IPS DF 6.9 (cell line): ENCODE data around the gene TMEM52.

Experiments used
- DNase-seq: peaks from one replicate; pipeline ENCODE4 v3.0.0-alpha.2; 2013; ENCODE audit warnings: low read depth, low spot score
- H3K27ac ChIP-seq: one replicate; pipeline ENCODE4 v1.5.1; 2013; ENCODE audit warnings: low read length, control low read depth
- H3K27me3 ChIP-seq: 2 replicates; pipeline ENCODE4 v1.6.1; 2013; ENCODE audit warnings: mild to moderate bottlenecking, low read length; ENCODE audit not compliant: control insufficient read depth, insufficient read depth
- H3K36me3 ChIP-seq: 2 replicates; pipeline ENCODE4 v1.6.1; 2013; ENCODE audit warnings: low read length; ENCODE audit not compliant: control insufficient read depth, insufficient read depth
- H3K4me1 ChIP-seq: 2 replicates; pipeline ENCODE4 v1.6.1; 2013; ENCODE audit warnings: low read length; ENCODE audit not compliant: control insufficient read depth, insufficient read depth
- H3K4me3 ChIP-seq: 2 replicates; pipeline ENCODE4 v1.5.1; 2013; ENCODE audit warnings: mild to moderate bottlenecking, low read length
- H3K9me3 ChIP-seq: 2 replicates; pipeline ENCODE4 v1.6.1; 2013; ENCODE audit warnings: low read length, inconsistent platforms; ENCODE audit not compliant: control insufficient read depth, insufficient read depth
- WGBS: extraction: QIAGEN DNeasy Blood & Tissue Kit; methylation state at CpG from one replicate; pipeline ENCODE4 v1.1.7; 2013; ENCODE audit warnings: mixed read lengths, missing lambda C conversion rate; ENCODE audit not compliant: insufficient read length, insufficient coverage; 5-methylcytosine and 5-hydroxymethylcytosine counted together

The TMEM52 gene

DNA sequence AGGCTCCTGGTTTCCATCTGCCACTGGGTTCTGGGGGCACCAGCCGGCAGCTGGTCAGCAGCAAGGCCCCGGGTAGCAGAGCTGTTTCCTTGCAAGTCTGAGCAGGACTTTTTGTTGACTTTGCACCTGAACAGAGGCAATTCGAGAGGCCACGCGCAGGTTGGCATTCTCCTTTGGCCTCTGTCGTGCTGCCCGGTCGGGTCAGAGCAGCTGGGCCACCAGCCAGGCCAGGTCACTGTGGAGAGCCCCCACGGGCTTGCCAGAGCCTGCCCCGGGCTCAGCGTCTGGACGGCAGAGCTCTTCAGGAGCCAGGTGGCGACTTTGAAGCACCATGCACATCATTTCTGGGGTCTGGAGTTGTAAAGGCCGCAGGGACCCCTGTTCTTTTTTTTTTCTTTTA is 28.4 kb upstream of the TMEM52 start:
- no peak overlapping the region; the same call in 1 of the 2 replicates for H3K4me3 ChIP-seq
- no peaks in the 10 kb centered on the region; the same call in 1 of the 2 replicates for H3K36me3 ChIP-seq
- no peaks in the 10 kb centered on the region for H3K9me3 ChIP-seq
- no peak for DNase-seq
- WGBS: no CpG with 5 or more reads among the region's 14 CpGs
- no peaks in the 10 kb centered on the region; the same call in 1 of the 2 replicates for H3K4me1 ChIP-seq
- H3K27me3 ChIP-seq: no peaks in the 10 kb centered on the region
- no peak overlapping the region for H3K27ac ChIP-seq

DNA sequence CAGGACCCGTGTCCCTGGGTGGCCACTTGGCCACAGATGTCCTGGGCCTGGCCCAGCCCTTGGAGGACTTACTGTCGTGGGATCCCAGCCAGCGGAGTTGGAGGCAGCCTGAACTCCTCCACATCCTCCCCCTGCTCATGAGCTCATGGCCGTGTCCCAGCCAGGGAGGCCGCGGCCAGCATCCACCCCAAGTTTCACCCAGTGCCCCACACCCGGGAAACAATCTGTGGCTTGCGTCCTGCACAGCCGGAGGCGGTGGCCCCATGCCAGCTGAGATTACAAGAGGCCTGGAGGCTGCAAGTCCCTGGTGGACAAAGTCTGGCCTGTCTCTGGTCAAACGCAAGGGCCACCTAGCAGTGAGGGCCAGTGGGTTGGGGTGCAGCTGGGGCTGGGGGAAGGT is 27.5 kb upstream of the TMEM52 start:
- Histone ChIP-seq H3K4me1 (no peaks in the 10 kb centered on the region; the same call in 1 of the 2 replicates), H3K27ac (no peak overlapping the region), H3K4me3 (no peak overlapping the region), H3K36me3 (no peaks in the 10 kb centered on the region; the same call in 1 of the 2 replicates), H3K9me3 (no peaks in the 10 kb centered on the region), H3K27me3 (no peaks in the 10 kb centered on the region)
- no CpG with 5 or more reads among the region's 11 CpGs for WGBS
- DNase-seq: no peak

DNA sequence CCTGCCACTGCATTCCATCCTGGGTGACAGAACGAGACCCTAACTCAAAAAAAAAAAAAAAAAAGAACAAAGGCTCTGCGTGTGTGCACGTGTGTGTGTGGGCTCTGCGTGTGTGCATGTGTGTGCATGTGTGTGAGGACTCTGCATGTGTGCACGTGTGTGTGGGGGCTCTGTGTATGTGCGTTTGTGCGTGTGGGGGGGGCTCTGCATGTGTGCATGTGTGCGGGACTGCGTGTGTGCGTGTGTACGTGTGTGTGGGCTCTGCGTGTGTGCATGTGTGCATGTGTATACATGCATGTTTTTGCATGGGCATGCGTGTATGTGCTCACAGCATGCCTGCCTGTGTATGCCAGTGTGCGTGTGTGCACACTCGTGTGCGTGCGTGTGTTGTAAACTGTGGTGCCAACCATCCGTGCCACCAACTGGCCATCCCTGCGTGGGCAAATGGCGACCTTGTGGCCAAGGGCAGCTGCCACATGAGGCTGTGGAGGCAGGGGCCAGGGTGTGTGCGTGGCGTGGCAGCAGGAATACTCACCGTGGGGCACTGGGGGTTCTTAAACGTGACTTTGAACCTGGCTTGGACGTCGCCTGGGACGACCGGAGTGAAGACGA is 26.8 kb upstream of the TMEM52 start:
- no peak overlapping the region for H3K4me3 ChIP-seq
- whole genome bisulfite sequencing: no CpG with 5 or more reads among the region's 29 CpGs
- no peaks in the 10 kb centered on the region; the same call in 1 of the 2 replicates for H3K36me3 ChIP-seq
- no peak overlapping the region for H3K27ac ChIP-seq
- no peaks in the 10 kb centered on the region for H3K27me3 ChIP-seq
- no peak for DNase-seq
- no peaks in the 10 kb centered on the region for H3K9me3 ChIP-seq
- no peaks in the 10 kb centered on the region; the same call in 1 of the 2 replicates for H3K4me1 ChIP-seq

DNA sequence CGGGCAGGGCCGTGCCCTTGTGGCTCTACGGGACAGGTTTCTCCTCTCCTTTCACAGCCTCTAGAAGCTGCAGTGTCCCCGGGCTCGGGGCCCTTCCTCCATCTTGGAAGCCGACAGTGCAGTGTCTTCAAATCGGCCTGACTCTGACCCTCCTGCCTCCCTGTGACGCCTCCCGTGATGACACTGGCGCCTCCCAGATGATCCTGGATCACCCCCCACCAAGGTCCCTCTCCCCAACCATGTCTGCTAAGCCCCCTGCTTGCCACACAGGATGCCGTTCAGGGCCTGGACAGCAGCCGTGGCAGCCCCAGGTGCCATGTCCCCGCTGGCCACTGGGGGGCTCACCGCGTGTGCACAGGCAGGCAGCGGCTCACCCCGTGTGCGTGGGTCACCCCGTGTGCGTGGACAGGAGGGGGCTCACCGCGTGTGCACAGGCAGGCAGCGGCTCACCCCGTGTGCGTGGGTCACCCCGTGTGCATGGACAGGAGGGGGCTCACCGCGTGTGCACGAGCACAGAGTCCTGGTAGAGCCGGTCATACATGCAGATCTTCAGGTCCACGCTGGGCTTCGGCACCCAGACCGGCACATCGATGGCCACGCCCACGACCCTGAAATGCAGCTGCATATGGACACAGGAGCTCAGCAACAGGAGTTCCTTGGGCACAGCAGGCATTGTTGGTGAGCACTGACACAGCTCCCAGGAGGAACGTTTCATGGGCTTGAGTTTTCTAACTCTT is 24.9 kb upstream of the TMEM52 start:
- Histone ChIP-seq H3K27ac (no peak overlapping the region), H3K4me1 (no peaks in the 10 kb centered on the region; the same call in 1 of the 2 replicates)
- WGBS: no CpG with 5 or more reads among the region's 37 CpGs

DNA sequence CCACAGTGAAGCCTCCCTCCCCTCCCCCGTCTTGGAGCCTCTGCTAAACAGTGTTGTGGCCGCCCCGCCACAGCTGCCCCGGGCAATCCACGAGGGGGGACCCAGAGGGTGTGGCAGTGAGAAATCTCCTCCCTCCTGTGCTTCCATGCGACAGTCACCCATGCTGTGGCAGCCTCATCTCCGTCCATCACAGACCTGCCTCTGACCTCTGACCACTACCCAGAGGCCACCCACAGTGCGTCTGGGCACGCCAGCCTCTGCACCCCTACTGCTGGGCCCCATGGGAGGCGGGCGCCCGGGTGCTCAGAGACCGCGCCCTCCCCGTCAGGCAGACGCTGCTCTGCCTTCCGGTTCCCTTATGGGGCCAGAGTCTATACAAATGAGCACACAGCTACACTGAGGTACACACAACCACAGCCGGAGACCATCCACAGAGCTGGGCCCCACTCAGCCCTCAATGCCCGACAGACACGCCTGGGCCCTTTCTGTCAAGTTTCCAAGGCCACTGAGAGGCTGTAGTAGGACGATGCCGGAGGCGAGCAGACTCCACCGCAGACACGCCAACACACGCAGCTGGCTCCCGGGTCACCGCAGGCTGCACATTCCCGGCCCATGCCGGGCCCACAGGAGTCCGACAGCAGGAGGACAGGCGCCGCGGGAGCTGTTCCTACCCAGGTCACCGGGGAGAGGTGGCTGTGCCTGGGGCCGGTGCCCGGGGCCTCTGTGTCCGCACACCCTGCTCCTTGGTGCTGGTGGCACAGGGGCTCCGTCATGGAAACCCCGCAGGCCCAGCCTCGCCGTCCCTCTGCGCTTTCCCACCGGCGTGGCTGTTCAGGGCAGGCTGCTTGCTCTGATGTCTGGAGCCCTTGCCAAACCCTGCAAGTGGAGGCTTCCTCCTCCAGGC is 23.9 kb upstream of the TMEM52 start:
- no CpG with 5 or more reads among the region's 45 CpGs for WGBS
- no peak overlapping the region; the same call in 1 of the 2 replicates for H3K4me3 ChIP-seq
- H3K27me3 ChIP-seq: no peaks in the 10 kb centered on the region
- no peak overlapping the region for H3K27ac ChIP-seq
- no peaks in the 10 kb centered on the region; the same call in 1 of the 2 replicates for H3K36me3 ChIP-seq
- H3K9me3 ChIP-seq: no peaks in the 10 kb centered on the region
- no peaks in the 10 kb centered on the region; the same call in 1 of the 2 replicates for H3K4me1 ChIP-seq
- DNase-seq: no peak

More for the DNA sequence above, 24.9 kb upstream of the TMEM52 start:
- Histone ChIP-seq H3K9me3 (no peaks in the 10 kb centered on the region), H3K36me3 (no peaks in the 10 kb centered on the region; the same call in 1 of the 2 replicates), H3K27me3 (no peaks in the 10 kb centered on the region), H3K4me3 (peak overlapping the region; percentile 37; the same call in 1 of the 2 replicates)
- no peak for DNase-seq

DNA sequence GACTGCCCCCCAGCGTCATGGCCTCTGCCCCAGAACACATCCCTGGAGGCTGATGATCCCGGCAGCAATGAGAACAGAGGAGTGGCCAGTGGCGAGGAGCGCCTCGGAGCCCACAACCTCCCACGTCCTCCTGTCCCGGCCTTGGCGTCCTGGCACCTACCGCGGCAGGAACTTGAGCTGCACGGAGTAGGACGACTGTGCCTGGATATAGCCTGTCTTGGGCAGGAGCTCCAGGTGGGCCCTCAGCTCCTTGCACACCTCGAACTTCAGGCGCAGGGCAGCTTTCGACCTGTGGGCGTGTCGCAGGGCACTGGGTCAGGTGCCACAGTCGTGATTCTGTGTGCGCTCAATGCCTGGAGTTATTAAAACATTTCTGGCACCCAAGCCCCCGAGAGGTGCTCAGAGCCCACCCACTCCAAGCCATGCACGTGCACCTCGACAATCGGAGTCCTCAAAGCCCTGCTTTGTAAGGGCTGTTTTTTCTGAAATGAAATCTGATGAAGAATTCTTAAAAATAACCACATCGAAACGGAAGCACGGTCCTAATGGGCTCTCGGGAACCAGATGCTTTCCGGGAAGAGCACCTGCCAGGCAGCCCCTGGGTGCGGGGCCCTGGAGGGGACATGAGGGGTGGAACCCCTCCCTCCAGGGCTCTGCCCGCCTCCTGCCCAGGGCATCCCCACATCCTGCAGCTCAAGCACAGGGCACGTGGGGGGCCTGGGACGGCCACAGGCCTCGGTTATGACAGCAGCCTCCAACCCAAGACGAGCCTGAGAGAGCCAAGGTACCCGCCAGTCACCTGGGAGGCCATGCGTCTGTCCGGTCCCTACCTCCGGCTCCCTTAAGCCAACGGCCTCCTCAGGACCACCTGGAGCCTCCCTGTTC is 23.0 kb upstream of the TMEM52 start:
- Histone ChIP-seq H3K27ac (no peak overlapping the region), H3K4me1 (no peaks in the 10 kb centered on the region; the same call in 1 of the 2 replicates), H3K4me3 (no peak overlapping the region), H3K27me3 (no peaks in the 10 kb centered on the region), H3K9me3 (no peaks in the 10 kb centered on the region), H3K36me3 (no peaks in the 10 kb centered on the region; the same call in 1 of the 2 replicates)
- DNase-seq: no peak
- WGBS: no CpG with 5 or more reads among the region's 39 CpGs

DNA sequence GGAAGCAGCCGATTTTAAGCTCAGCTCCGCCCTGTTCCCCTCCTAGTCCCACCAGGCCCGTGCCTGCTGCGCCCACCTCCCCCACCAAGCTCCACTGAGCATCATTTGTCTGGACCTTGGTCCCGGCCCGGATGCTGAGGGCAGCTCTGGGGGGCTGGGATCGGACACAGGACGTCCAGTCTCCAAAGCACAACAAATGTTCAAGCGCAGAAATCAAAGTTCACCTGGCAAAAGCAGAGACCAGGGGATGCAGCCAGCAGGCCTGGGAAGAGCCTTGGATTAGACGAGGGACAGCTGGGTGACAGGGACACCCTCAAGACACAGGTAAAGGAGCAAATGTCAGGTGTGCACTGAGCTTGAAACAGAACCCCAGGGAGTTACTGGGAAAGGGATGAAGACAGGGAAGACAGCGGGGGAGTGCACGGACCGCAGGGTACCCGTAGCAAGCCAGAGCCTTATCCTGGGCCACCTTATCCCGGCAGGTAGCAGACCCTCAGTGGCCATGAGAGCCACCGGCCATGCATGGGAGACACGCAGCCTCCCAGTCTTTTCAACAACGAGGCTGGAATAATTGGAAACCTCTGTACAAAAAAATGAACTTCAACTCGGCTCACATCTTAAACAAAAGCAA is 22.2 kb upstream of the TMEM52 start:
- no CpG with 5 or more reads among the region's 19 CpGs for WGBS
- no peak overlapping the region for H3K4me3 ChIP-seq
- no peak for DNase-seq
- no peaks in the 10 kb centered on the region; the same call in 1 of the 2 replicates for H3K36me3 ChIP-seq
- H3K27me3 ChIP-seq: no peaks in the 10 kb centered on the region
- no peaks in the 10 kb centered on the region; the same call in 1 of the 2 replicates for H3K4me1 ChIP-seq
- no peak overlapping the region for H3K27ac ChIP-seq
- no peaks in the 10 kb centered on the region for H3K9me3 ChIP-seq

DNA sequence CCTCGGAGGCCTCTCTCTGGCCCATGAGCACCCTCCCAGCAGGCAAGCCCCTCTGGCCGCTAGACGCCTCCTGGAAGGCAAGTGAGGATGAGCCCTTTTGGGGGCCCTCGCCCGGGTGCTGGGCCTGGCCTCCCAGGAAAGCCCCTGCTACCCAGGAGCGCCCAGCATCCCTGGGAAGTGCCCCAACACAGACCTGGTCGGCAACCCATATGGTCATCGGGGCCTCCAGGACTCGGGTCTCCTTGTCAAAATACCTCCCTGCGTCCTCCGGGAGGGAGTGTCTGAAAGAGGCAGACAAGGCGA is 21.0 kb upstream of the TMEM52 start:
- Histone ChIP-seq H3K27ac (no peak overlapping the region), H3K27me3 (no peaks in the 10 kb centered on the region), H3K4me3 (no peak overlapping the region), H3K4me1 (no peaks in the 10 kb centered on the region; the same call in 1 of the 2 replicates), H3K36me3 (no peaks in the 10 kb centered on the region), H3K9me3 (no peaks in the 10 kb centered on the region)
- no CpG with 5 or more reads among the region's 12 CpGs for WGBS
- no peak for DNase-seq

DNA sequence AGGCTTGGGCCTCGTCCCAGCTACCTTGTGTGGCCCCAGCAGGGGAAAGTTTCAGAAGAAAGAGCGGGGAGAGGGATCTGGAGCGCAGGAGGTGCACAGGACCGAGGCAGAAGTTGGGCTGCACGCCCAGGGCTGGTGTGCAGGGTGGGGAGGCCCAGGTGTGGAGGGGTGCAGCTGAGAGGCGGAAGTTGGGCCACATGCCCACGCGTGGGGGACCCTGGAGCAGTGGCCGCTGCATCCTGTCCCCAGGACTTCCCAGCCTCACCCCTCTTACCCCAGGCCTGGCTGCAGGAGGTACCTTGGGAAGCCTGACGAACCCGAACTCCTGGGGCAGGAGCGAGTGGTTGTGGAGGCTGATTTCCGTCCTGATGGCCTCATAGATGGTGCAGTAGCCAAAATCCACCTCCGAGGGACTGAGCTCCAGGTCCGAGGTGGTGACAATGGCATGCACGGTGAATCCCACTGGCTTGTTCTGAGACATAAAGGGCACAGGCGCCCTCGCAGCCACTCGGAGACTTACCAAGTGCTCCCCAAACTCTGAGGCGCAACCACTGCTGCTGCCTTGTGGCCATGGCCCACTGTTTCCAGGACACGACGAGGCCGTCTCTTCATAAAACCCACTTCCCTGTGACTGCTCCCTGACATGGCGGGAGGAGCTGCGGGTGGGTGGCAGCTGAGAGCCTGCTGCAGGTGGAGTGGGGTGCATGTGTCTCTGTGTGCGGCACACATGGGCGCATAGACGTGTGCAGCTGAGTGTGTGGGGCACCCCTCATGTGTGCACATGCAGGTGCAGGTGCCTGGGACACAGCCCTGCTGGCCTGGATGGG is 20.4 kb upstream of the TMEM52 start:
- Histone ChIP-seq H3K4me1 (no peaks in the 10 kb centered on the region; the same call in 1 of the 2 replicates), H3K4me3 (no peak overlapping the region), H3K9me3 (no peaks in the 10 kb centered on the region), H3K27ac (no peak overlapping the region), H3K36me3 (no peaks in the 10 kb centered on the region), H3K27me3 (no peaks in the 10 kb centered on the region)
- no peak for DNase-seq
- WGBS: no CpG with 5 or more reads among the region's 28 CpGs
